GM10266 (cell line): Measurements from ENCODE around the gene GRIP1.

Experiments used
- DNase-seq: peaks from one replicate; pipeline ENCODE4 v3.0.0; 2012; ENCODE audit errors: extremely low spot score
- CTCF ChIP-seq: IDR thresholded peaks from 2 replicates; pipeline ENCODE4 v1.5.1; 2012; ENCODE audit warnings: mild to moderate bottlenecking, low read depth; ENCODE audit not compliant: control insufficient read depth, insufficient read depth; ENCODE audit errors: missing control alignments

The GRIP1 gene

GRCh38 chr12:66555113-66555512 lies 123.8 kb downstream of the GRIP1 start:
- TF ChIP-seq CTCF = no peak
- no peak for DNase-seq

- no peak for DNase-seq
- TF ChIP-seq CTCF = no peak
Measured at GRCh38 chr12:66552716-66553115, 126.2 kb downstream of the GRIP1 start.

DNA sequence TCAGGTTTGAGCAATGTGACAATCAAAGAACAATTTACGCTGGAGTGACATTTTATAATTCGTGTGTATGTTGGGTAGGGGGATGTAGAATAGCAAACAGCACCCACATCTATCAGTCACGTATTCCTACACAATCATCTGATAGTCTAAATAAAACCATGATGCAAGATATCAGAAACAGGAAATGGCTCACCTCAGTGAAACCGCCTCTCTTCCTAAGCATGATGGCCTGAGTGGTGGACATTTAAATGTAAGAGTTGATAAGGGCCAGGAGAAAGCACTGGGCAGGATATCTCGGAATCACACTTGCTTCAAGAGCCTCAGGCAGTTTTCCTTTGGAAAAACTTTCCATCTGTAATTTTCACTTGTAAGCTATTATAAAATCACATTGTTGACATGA lies 128.2 kb downstream of the GRIP1 start:
- DNase-seq = no peak
- no peak for TF ChIP-seq CTCF

DNA sequence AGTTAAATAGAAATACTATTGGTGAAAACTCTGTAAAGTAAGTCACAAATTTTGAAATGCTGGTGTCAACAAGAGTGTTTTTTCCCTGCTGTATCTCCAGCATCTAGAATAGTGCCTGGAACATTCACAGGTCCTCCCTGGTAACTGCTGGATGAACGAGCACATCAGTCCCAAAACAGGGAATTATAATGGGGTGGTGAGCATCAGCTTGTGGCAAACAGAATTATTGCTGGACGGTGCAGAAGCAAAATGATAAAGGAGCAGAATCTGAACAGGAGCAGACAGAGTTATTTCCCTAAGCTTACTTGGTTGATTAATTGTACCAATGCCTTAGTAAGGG lies 129.9 kb downstream of the GRIP1 start:
- no peak for DNase-seq
- no peak for TF ChIP-seq CTCF

DNA sequence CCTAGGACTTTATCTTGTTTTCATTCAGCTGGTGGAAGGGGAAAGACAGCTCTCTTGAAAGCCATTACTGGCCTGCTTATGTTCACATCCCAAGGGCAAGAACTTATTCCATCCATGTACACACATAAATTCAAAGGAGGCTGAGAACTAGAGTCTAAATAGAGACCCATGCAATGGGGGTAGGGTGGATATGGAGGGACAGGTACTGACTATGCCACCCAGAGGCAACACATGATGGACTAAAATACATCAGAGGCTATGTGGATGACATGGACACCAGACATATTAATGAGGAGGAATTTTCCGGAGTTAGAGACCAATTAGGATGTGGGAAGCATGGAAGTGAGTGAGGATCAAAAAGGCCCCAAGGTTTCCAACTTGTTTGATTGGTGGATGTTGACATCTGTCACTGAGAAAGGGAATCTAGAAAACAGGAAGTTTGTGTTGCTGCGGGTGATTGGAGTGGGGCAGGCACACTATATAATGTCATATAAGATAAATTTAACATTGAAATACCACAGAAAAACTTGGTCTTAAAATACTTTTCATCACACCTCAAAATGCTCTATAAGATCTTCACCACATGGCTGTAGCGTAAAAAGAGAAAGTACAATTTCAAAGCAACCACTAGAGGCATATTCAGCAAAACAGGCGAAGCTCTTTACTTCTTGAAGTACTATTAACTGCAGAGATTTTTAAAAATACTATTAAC lies 130.4 kb downstream of the GRIP1 start:
- peak; percentile 33 for TF ChIP-seq CTCF
- DNase-seq = no peak

DNA sequence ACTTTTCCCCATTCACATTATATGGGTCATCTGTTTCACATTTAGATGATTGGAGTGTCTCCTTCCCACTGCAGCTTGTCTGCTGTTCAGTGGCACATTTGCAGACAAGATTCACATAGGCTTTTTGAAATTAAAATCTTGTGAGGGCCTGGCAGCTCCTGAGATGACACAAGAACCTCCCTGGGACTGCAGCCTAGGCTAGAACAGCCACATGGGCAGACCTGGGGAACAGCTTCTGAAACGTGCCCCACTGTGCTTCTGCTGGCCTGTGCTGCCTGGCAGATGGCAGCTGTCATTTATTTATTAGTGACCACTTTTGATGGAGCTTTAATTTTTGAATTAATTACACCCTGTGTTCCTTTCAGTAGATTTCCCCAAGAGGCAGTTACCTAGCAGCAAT lies 137.4 kb downstream of the GRIP1 start:
- no peak for TF ChIP-seq CTCF
- no peak for DNase-seq

DNA sequence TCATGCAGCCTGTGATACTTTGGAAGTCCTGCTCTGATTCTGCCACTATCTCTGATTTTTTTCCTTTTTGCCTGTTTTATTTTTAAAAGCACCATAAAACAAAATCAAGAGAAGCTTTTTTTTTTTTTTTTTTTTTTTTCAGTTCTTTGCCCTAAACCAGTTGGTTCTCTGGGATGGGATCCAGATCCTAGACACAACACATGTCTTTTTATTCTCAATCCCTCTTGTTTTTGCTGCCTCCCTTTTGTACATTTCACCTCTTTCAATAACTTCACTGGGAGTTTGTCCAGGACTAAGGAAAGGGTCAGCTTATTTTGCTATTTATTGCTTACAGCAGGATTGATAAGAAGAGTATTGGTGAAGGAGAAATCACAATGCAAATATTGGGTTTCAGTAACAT lies 139.4 kb downstream of the GRIP1 start:
- DNase-seq = no peak
- TF ChIP-seq CTCF = no peak
